Measurements from ENCODE around the gene PTPRT.

- TF ChIP-seq CTCF (conservative IDR thresholded peaks at IDR 0.05; ENCODE audit: low read depth, low read length), result no peak
- no peak for TF ChIP-seq EZH2 (IDR thresholded peaks at IDR 0.05; ENCODE audit: borderline replicate concordance, low read depth, low read length, poor library complexity, severe bottlenecking)
Observed at GRCh38 chr20:42502591-42502990, 687.1 kb downstream of the PTPRT start.
